Thymus (tissue), 14 donors: Measurements from ENCODE around the gene LARP1. TPM values are rescaled to one million over a fixed set of nuclear protein-coding genes. Genes with fewer than 3 reads are reported as not detected.

Source experiments
- DNase-seq, 9 donors: peaks; one replicate each; pipeline ENCODE4 v3.0.0-alpha.2; 2013; ENCODE audit warnings: low spot score in 9 of 9, low read depth in 6 of 9, missing footprints in 1 of 9
- H3K27ac ChIP-seq, 2 donors: one replicate each; pipeline ENCODE4 v1.5.1; 2013; ENCODE audit warnings: control low read depth in 1 of 2, low read depth in 1 of 2, low read length in 1 of 2, mild to moderate bottlenecking in 1 of 2, moderate library complexity in 1 of 2
- H3K27me3 ChIP-seq, 2 donors: one replicate each; pipeline ENCODE4 v1.5.1; 2013; ENCODE audit warnings: low read length in 1 of 2; ENCODE audit not compliant: control insufficient read depth in 2 of 2, insufficient read depth in 1 of 2
- H3K36me3 ChIP-seq, 2 donors: one replicate each; pipeline ENCODE4 v1.5.1; 2013; ENCODE audit warnings: low read length in 1 of 2, mild to moderate bottlenecking in 1 of 2, moderate library complexity in 1 of 2; ENCODE audit not compliant: control insufficient read depth in 2 of 2, insufficient read depth in 2 of 2
- H3K4me1 ChIP-seq, 2 donors: one replicate each; pipeline ENCODE4 v1.5.1; 2013; ENCODE audit warnings: low read length in 2 of 2; ENCODE audit not compliant: control insufficient read depth in 2 of 2, insufficient read depth in 2 of 2
- H3K4me3 ChIP-seq, 2 donors: one replicate each; pipeline ENCODE4 v1.5.1; 2013; ENCODE audit warnings: low read length in 2 of 2, control low read depth in 1 of 2, mild to moderate bottlenecking in 1 of 2
- H3K9me3 ChIP-seq, 2 donors: one replicate each; pipeline ENCODE4 v1.5.1; 2013; ENCODE audit warnings: low read length in 1 of 2, mild to moderate bottlenecking in 1 of 2; ENCODE audit not compliant: control insufficient read depth in 2 of 2, insufficient read depth in 1 of 2
- WGBS: extraction: QIAGEN DNeasy Blood & Tissue Kit; methylation state at CpG from one replicate; pipeline ENCODE4 v1.1.7; 2013; 5-methylcytosine and 5-hydroxymethylcytosine counted together
- long read RNA-seq, 10 donors: transcript quantifications; one replicate each; lab custom pipeline, GENCODE V29; 2026
- polyA plus RNA-seq: library from polyadenylated mRNA; stranded (reverse); fragments of 200-250 nt; gene quantifications from one replicate; pipeline ENCODE4 v1.2.3, GENCODE V29; 2013
- total RNA-seq: library from RNA; stranded (reverse); fragments of 120-200 nt; gene quantifications from one replicate; pipeline ENCODE4 v1.2.4, GENCODE V29; 2013
- donor health status: healthy.

The LARP1 gene
- total RNA-seq (25.7 TPM), polyA plus RNA-seq (28.5 TPM)
- long read RNA-seq, donor 1, partial matches to known transcripts, result 0 of 1 reads
- long read RNA-seq, donor 1, other reads (novel, unspliced or antisense), result 0 of 1 reads
- long read RNA-seq, donor 2, result 0 reads
- long read RNA-seq, donor 3, partial matches to known transcripts, result 0 of 1 reads
- long read RNA-seq, donor 3, other reads (novel, unspliced or antisense), result 0 of 1 reads
- long read RNA-seq, donor 4, partial matches to known transcripts, result 0 of 3 reads
- long read RNA-seq, donor 4, other reads (novel, unspliced or antisense), result 0 of 3 reads
- long read RNA-seq, donor 5, partial matches to known transcripts, result 0 of 2 reads
- long read RNA-seq, donor 5, other reads (novel, unspliced or antisense), result 0 of 2 reads
- long read RNA-seq, donor 6, result 0 reads
- long read RNA-seq, donor 7, partial matches to known transcripts, result 0 of 2 reads
- long read RNA-seq, donor 7, other reads (novel, unspliced or antisense), result 0 of 2 reads
- long read RNA-seq, donor 8, partial matches to known transcripts, result 0 of 2 reads
- long read RNA-seq, donor 8, other reads (novel, unspliced or antisense), result 0 of 2 reads
- long read RNA-seq, donor 9, partial matches to known transcripts, result 0 of 2 reads
- long read RNA-seq, donor 9, other reads (novel, unspliced or antisense), result 0 of 2 reads
- long read RNA-seq, donor 10, partial matches to known transcripts, result 0 of 1 reads
- long read RNA-seq, donor 10, other reads (novel, unspliced or antisense), result 0 of 1 reads

DNA sequence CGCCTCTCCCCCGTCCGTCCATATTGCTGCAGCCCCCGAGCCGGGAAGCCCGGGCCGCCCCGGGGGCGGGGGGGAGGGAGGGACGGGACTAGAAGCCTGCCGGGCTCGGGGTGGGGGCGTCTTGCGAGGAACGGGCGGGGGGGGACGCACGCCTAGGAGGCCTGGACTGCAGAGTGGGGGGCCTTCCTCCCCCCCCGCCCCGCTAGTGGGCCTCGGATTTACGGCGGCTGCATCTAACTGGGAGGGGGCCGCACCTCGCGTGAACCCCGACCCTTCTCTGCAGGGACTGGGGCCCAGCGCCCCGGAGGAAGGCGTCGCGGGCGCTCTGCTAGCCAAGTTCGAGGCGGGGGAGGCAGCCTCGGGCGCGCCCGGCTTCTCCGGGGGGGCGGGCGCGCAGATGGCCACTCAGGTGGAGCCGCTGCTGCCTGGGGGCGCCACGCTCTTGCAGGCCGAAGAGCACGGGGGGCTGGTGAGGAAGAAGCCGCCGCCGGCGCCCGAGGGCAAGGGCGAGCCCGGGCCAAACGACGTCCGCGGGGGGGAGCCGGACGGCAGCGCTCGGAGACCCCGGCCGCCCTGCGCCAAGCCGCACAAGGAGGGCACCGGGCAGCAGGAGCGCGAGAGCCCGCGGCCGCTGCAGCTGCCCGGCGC, at the start of gene LARP1:
LARP1 (plus strand) TSS at position 17 of the 648 bp plus-strand sequence; CDS start at position 398, 381 bp downstream.
- Histone ChIP-seq H3K4me3 (peak within 1 kb of the TSS; percentile 62 to 91), H3K4me1 (peaks cover 15 to 18% of the 10 kb centered on the region in 2 donors), H3K9me3 (peaks cover 0 to 2% of the 10 kb centered on the region in 2 donors), H3K27me3 (no peaks in the 10 kb centered on the region), H3K27ac (peak within 1 kb of the TSS; percentile 85 to 94), H3K36me3 (no peaks in the 10 kb centered on the region)
- DNase-seq, result no peak
- WGBS, result 1% methylated on average over 71 of the region's 75 CpGs

DNA sequence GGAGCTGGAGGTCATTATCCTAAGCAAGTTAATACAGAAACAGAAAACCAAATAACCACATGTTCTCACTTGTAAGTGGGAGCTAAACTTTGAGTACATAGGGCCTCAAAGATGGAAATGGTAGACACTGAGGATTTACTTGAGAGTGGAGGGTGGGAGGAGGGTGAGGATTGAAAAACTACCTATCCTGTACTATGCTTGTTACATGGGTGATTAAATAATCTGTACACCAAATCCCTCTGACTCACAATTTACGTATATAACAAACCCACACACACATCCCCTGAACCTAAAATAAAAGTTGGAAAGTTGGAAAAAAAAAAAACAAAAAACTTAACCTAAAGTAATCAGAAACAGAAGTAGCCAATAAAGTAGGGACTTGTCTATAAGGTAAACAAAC, 48.8 kb upstream of the LARP1 start:
- H3K36me3 ChIP-seq, result no peaks in the 10 kb centered on the region
- H3K27me3 ChIP-seq, result no peaks in the 10 kb centered on the region
- 96% methylated on average over 1 of the region's 1 CpG for WGBS
- no peak overlapping the region for H3K4me3 ChIP-seq
- no peak for DNase-seq
- no peaks in the 10 kb centered on the region for H3K4me1 ChIP-seq
- no peaks in the 10 kb centered on the region for H3K9me3 ChIP-seq
- H3K27ac ChIP-seq, result no peak overlapping the region

DNA sequence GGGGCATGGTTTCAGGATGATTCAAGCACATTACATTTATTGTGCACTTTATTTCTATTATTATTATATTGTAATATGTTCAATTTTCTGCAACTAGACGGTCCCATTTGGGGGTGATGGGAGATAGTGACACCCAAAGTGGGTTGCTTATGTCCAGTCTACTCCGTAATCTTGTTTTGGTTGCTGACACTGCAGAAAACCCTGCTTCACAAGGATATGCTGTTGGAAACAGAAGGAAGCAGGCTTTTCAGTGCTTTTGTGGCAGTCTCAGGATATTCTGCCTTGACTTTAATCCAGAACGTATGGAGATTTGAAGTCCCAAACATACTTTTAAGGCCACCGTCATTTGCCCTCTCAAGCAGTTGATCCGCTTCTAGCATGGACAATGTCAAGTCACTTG, 47.5 kb upstream of the LARP1 start:
- WGBS, result 98% methylated on average over 5 of the region's 5 CpGs
- no peak for DNase-seq
- Histone ChIP-seq H3K9me3 (no peaks in the 10 kb centered on the region), H3K27ac (no peak overlapping the region), H3K4me1 (no peaks in the 10 kb centered on the region), H3K27me3 (no peaks in the 10 kb centered on the region), H3K4me3 (no peak overlapping the region), H3K36me3 (no peaks in the 10 kb centered on the region)

DNA sequence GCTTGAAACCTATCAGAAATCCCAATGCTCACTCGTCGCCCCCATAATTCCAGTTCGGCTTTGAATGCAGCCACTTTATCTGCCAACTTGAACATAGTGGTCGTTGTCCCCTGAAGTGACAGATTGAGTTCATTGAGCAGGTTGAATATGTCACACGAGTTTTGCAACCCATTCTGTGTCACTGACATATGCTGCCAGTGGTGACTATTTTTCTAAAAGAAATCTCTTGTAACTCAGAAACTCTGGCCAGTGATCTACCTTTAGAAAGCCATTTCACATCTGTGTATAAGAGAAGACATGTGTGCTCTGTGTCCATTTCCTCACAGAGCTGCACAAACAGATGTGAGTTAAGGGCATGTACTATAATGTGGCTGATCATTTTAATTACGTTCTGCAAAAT, 47.0 kb upstream of the LARP1 start:
- Histone ChIP-seq H3K27ac (no peak overlapping the region), H3K9me3 (no peaks in the 10 kb centered on the region), H3K27me3 (no peaks in the 10 kb centered on the region), H3K4me3 (no peak overlapping the region), H3K4me1 (no peaks in the 10 kb centered on the region), H3K36me3 (no peaks in the 10 kb centered on the region)
- WGBS, result 92% methylated on average over 6 of the region's 6 CpGs
- no peak for DNase-seq

DNA sequence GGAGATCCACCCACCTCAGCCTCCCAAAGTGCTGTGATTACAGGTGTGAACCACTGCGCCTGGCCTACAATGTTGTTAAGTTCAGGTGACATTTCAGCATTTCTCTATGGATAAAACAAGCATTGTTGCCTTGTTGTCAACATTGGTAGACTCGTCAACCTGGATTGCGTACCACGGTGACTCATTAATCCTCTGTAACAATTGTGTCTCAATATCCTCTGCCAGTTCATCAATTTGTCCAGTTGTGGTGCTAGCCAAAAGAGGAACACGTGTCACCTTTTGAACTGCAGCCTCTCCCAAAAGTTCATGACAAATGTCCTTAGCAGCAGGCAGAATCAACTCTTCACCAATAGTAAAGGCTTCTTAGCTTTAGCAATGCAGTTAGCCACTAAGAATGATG, 46.3 kb upstream of the LARP1 start:
- H3K27ac ChIP-seq, result no peak overlapping the region
- no peaks in the 10 kb centered on the region for H3K4me1 ChIP-seq
- no peak for DNase-seq
- H3K4me3 ChIP-seq, result no peak overlapping the region
- no peaks in the 10 kb centered on the region for H3K27me3 ChIP-seq
- 97% methylated on average over 5 of the region's 5 CpGs for WGBS
- H3K36me3 ChIP-seq, result no peaks in the 10 kb centered on the region
- no peaks in the 10 kb centered on the region for H3K9me3 ChIP-seq

DNA sequence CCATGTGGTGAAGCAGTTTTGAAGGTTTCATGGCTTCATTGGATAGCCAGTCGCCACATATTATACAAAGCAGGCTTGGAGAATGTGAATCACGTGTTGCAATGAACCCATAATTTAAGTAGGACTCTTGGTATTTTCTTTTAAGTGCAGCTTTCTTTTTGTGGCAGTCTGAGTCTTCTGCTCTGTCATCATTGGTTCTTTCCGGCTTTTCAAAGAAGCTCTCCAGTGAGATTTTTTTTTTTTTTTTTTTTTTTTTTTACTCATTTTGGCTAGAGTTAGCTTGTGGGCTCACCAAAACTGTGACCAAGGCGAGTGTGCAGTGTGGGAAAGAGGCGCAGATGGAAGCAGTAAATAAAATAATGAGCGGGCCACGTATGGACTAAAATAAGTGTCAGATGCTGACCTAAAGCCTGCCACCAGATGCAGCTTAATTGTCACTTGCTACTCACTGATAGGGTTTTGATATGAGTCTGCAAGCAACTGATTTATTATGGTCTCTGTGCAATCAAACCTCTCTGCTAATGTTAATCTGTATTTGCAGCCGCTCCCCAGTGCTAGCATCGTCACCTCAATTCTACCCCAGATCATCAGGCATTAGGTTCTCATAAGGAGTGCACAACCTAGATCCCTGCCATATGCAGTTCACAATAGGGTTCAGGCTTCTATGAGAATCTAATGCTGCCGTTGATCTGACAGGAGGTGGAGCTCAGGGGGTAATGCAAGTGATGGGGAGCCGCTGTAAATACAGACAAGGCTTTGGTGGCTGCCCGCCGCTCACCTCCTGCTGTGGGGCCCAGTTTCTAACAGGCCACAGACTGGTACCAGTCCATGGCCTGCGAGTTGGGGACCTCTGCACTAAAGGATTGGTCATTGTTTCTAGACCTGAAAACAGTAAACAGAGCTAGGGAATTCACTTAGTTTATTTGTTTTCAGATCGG, 45.5 kb upstream of the LARP1 start:
- H3K27ac ChIP-seq, result no peak overlapping the region
- H3K27me3 ChIP-seq, result no peaks in the 10 kb centered on the region
- no peak for DNase-seq
- H3K36me3 ChIP-seq, result no peaks in the 10 kb centered on the region
- no peak overlapping the region for H3K4me3 ChIP-seq
- H3K4me1 ChIP-seq, result no peaks in the 10 kb centered on the region
- WGBS, result 91% methylated on average over 15 of the region's 15 CpGs
- H3K9me3 ChIP-seq, result no peaks in the 10 kb centered on the region

DNA sequence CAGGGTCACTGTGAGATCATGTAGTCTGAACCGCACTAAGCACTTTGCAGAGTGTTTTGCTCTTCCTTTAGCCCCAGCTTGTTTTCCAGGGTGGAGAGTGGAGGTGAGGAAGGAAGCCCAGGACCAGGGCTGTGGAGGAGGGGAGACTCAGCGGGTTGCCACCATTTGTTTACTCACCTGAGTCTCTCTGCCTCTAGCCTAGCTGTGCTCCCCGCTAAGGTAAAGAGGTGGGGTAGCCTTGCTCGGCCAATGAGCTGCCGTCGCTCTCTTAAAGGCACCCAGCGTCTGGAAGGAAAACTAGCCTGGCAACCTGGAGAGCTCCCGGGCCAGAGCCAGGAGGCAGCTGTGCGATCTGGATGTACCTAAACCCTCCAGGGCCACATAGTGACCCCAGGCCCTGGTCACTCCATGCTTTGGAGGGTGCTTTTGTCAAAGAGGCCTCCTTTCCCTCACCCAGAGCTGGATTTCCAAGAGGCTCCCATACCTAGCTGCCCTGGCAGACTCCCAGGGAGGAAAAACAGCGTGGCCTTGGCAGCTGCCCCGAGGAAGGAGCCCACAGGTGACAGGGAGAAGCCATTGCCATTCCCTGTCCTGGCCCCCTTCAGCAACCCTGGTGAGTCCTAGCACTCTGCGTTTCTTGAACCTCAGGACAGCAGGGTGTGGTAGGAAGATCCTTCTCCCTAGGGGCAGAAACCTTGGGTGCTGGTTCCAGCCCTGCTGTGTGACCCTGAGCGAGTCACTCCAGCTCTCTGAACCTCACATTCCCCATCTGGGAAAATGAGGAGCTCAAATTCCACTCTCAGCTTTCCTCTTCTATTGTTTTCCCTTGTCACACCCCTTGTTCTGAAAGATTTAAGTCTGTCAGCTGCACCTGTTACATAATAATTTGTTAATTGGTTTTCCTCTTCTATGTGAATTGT, 42.4 kb upstream of the LARP1 start:
- no peak overlapping the region for H3K4me3 ChIP-seq
- 92% methylated on average over 13 of the region's 13 CpGs for WGBS
- no peak for DNase-seq

DNA sequence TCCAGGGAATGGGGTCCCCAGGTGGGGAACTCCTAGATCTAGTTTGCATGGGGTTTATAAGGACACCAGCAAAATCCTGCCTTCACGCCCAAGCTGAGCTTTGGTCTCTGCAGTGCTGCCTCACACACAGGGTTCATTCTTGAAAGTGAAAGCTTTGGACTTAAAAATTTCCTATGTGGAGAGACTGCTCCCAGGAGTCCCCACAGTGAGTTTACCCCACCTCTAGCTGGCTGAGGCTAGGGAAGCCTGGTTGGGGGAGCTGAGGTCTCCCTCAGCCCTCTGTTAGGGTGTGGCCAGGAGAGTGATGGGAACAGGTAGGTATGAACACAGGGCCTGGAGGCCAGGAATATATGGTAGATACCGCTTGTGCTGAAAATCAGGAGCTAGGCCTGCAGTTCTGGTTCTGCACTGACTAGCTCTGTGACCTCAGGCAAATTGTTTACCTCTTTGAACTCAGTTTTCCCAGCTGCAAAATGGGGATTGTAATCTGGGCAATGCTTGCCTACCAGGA, 41.5 kb upstream of the LARP1 start:
- H3K4me1 ChIP-seq, result no peaks in the 10 kb centered on the region
- H3K4me3 ChIP-seq, result no peak overlapping the region
- peak overlapping the region; percentile 18 to 46 for H3K27ac ChIP-seq
- no peaks in the 10 kb centered on the region for H3K9me3 ChIP-seq
- no peaks in the 10 kb centered on the region for H3K27me3 ChIP-seq
- H3K36me3 ChIP-seq, result no peaks in the 10 kb centered on the region
- 94% methylated on average over 2 of the region's 2 CpGs for WGBS
- no peak for DNase-seq

More for the DNA sequence above, 42.4 kb upstream of the LARP1 start:
- H3K4me1 ChIP-seq, result no peaks in the 10 kb centered on the region
- H3K36me3 ChIP-seq, result no peaks in the 10 kb centered on the region
- H3K27ac ChIP-seq, result peak overlapping the region; percentile 17 to 18
- no peaks in the 10 kb centered on the region for H3K27me3 ChIP-seq
- no peaks in the 10 kb centered on the region for H3K9me3 ChIP-seq
